Activated CD8-positive, alpha-beta memory T cell treated with anti-CD3 and anti-CD28 coated beads for 24 hours (primary cell): Measurements from ENCODE around the gene TTLL11.

Source experiments
- DNase-seq: peaks from one replicate; pipeline ENCODE4 v3.0.0-alpha.2; 2020

Gene TTLL11

GRCh38 chr9:121871431-121872025 lies 221.6 kb downstream of the TTLL11 start:
- no peak for DNase-seq

GRCh38 chr9:121870271-121870670 lies 222.8 kb downstream of the TTLL11 start:
- DNase-seq: no peak

GRCh38 chr9:121868626-121869025 lies 224.5 kb downstream of the TTLL11 start:
- DNase-seq: no peak

- no peak for DNase-seq
These were observed 226.2 kb downstream of the TTLL11 start for GRCh38 chr9:121866927-121867326.

- no peak for DNase-seq
These were observed 227.2 kb downstream of the TTLL11 start for GRCh38 chr9:121865884-121866283.

- peak; percentile 7 for DNase-seq
These were observed 228.0 kb downstream of the TTLL11 start for GRCh38 chr9:121865060-121865459.

GRCh38 chr9:121863955-121864354 lies 229.2 kb downstream of the TTLL11 start:
- no peak for DNase-seq

GRCh38 chr9:121862371-121863332 lies 230.5 kb downstream of the TTLL11 start:
- DNase-seq: no peak

- DNase-seq: no peak
These were observed 231.5 kb downstream of the TTLL11 start for GRCh38 chr9:121861501-121862180.

GRCh38 chr9:121860744-121861143 lies 232.4 kb downstream of the TTLL11 start:
- no peak for DNase-seq

- no peak for DNase-seq
These were observed 232.9 kb downstream of the TTLL11 start for GRCh38 chr9:121860213-121860612.

GRCh38 chr9:121859646-121860045 lies 233.5 kb downstream of the TTLL11 start:
- DNase-seq: no peak

- DNase-seq: no peak
These were observed 234.3 kb downstream of the TTLL11 start for GRCh38 chr9:121858788-121859187.

- DNase-seq: no peak
These were observed 235.2 kb downstream of the TTLL11 start for GRCh38 chr9:121857928-121858327.

GRCh38 chr9:121855476-121855875 lies 237.6 kb downstream of the TTLL11 start:
- no peak for DNase-seq

- no peak for DNase-seq
These were observed 239.3 kb downstream of the TTLL11 start for GRCh38 chr9:121853617-121854395.

GRCh38 chr9:121852651-121853616 lies 240.2 kb downstream of the TTLL11 start:
- no peak for DNase-seq

GRCh38 chr9:121852241-121852640 lies 240.9 kb downstream of the TTLL11 start:
- no peak for DNase-seq

- DNase-seq: no peak
These were observed 241.4 kb downstream of the TTLL11 start for GRCh38 chr9:121851641-121852091.

- DNase-seq: no peak
These were observed 242.7 kb downstream of the TTLL11 start for GRCh38 chr9:121850366-121850765.

GRCh38 chr9:121849554-121849953 lies 243.6 kb downstream of the TTLL11 start:
- DNase-seq: no peak
